ENCODE measurements around the gene SORBS2.

Gene SORBS2

DNA sequence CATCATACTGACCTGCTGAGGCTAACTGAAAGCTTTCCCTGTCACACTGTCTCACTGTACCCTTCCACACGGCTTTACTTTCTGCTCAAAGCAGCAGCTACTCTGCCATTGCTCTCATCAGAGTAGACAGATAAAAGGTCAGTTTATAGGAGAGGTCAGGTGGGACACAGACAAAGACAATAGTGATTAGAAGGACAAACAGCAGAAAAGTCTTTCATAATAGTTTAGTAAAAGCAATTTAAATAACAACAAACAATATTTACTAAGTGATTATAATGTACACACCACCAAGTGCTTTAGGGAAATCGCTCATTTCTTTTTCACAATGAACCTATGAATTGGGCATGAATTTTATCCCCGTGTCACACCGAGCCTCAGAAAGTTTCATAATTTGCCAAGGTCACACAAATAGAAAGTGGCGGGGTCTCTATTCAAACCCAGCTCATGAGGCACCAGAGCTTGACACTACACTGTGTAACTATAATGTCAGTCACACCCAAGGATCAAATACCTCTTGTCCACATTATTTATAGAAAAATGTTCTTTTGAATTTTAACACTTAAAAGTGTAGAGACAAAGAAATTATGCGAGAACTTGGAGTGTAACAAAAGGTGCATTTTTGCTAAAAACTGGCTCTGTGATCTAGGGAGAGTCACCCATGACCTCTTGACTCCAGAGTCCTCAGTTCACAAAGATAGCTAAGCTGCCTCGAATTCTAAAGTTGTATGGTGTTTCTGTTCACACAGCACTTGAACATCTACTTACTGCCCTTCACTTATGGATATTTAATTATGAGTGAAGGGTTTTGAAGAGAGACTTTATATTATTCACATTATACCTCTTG, 24.5 kb upstream of the SORBS2 start:
- DNase-seq (ENCODE audit: low read depth in 2 of 2, low spot score in 1 of 2): no peak

DNA sequence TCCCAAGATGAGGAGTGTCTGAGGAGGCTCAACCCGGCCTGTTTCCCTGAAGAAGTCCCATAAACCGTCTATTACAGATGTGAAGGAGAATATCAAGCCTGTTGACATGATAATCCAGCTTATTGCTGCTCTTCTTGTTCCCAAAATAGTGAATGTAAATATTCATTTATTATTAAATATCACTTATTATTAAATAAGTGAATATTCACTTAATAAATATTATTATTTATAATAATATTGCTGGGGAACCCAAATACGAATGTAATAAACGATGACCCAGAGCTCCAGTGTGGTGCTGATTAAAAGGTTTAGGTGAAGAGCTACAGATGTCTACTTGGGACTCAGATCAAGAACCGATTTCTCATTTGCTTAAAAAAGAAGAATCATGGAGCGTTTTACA, 23.8 kb upstream of the SORBS2 start:
- no peak for DNase-seq (ENCODE audit: low read depth in 2 of 2, low spot score in 1 of 2)

DNA sequence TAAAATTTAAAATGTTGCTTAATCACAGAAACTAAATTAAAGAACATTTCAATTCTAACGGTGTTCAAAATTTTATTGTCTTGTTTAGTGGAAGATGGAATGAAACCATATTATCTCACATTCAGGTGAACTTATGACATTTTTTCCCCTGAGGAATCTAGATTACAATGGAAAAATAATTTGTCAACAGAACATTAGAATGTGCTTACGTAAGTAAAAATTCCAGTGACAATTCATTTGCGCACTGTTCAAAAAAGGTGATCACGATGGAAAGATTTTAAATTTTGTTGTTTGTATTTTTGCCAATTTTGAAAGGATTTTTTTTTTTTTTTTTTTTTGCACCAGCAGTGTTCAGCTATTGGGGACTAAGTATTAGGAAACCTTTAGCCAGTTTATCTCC, 23.3 kb upstream of the SORBS2 start:
- no peak for DNase-seq (ENCODE audit: low read depth in 2 of 2, low spot score in 1 of 2)

DNA sequence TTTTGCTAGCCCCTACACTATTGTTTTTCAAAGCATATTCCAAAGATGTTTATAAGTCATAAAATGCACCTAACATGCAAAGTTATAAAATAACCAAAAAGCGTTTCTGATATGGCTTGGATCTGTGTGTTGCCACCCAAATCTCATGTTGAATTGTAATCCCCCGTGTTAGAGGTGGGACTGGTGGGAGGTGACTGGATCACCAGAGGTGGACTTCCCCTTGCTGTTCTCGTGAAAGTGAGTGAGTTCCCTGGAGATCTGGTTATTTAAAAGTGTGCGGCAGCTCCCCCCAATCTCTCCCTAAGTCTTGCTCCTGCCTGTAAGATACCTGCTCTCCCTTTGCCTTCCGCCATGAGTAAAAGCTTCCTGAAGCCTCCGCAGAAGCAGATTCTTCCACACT, 22.8 kb upstream of the SORBS2 start:
- no peak for DNase-seq (ENCODE audit: low read depth in 2 of 2, low spot score in 1 of 2)

- DNase-seq (ENCODE audit: low read depth in 2 of 2, low spot score in 1 of 2): no peak
These were observed 22.1 kb upstream of the SORBS2 start for GRCh38 chr4:185834088-185834487.

- no peak for DNase-seq (ENCODE audit: low read depth in 2 of 2, low spot score in 1 of 2)
These were observed 21.1 kb upstream of the SORBS2 start for GRCh38 chr4:185833055-185833598.

DNA sequence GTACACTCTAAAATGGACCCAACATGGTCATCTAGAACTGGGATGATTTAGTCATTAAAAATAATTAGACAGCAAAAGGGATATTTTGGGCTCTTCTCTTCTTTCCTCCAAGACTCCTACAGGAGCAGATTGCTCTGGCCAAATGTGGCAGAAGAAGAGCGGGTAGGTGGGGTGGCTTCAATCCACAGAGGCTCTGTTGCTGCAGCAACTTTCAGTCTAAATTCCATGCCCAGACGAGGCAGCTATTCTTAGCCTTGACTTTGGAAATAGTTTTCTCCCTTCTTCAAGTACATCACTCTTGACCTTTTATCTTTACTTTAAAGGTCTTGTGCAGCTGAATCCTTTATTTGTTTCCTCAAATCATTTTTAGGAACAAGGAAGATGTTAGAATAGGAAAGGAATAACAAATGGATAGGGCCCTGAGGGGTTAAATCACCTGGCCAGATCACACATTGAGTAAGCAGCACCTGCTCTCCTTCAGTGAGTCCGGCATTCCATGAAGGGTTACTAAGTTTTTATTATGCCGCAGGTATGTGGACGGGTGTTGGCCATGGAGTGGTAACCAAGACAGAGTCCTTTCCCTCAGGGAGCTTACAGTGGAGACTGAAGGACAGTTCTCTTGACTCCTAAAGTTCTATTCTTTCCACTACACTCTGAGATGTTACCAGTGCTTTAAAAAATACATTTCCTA, 19.3 kb upstream of the SORBS2 start:
- DNase-seq (ENCODE audit: low read depth in 2 of 2, low spot score in 1 of 2): no peak

DNA sequence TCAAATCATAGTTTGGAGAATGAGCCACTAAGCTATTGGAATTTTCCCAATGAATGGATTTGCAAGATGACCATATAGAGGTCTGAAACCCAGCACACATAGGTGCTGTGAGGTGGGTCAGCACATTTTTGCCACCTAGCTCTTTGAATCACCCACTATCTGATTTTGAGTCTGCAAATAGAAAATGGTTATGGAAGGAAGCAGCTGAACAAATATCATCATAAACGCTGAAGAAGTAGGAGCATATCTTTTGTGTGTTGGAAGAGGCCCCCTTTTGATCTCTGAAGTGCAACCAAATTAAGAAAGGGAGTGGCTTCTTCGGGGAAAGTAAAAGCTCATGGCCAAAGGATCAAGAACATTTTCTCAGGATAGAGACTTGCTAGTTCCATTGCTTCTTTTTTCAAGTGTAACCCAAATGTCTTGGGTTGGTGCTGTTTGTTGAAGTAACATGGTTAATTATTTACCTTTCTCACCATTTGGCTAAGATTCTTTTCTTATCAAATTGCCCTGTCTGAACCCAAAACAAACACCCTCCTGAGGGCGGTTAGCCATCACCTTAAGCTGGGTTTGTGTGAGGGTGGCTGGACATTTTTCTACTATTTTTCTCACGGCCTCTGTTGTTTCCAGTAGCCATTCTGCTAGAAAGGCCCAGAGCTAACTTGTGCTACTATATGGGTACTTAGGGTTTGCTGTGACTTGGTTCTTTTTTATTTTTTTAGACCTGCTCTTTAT, 18.4 kb upstream of the SORBS2 start:
- no peak for DNase-seq (ENCODE audit: low read depth in 2 of 2, low spot score in 1 of 2)

GRCh38 chr4:185826381-185826780, 14.4 kb upstream of the SORBS2 start:
- DNase-seq (ENCODE audit: low read depth in 2 of 2, low spot score in 1 of 2): no peak

DNA sequence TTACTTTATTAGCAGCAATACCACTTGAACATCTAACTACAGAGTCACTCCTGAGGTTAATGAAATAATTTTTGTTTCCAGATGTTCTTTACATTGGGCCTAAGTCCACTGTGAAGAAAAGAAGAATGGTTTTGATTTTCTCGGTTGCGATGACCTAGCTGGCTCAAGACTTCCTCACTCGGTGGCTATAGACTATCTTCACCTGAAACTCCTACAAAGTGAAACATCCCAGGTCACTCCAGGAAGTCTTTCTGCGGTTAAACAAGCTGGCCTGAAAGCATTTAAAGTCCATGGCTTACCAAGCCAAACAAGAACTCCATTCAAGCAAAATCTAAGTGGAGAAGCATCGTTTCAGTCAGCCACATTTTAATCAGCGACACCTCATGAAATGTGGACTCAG, 13.7 kb upstream of the SORBS2 start:
- DNase-seq (ENCODE audit: low read depth in 2 of 2, low spot score in 1 of 2): no peak

DNA sequence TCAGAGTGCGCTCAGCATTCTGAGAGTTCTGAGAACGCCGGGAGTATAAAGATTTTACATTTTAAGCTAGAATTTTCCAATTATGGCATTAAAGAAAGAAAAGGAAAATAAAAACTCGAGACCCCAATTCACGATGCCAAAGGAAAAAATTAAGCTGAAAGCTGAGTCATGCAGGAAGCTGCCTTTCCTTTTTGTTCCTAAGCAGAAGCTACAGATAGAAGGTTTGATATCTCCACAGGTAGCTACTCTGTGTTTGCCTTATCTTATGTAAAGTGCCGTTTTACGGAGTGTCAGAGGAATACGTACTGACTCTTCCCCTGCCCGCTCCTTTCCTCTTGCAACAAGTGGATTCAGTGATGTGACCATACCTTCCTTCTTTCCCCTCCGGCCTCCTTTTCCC, 10.8 kb upstream of the SORBS2 start:
- no peak for DNase-seq (ENCODE audit: low read depth in 2 of 2, low spot score in 1 of 2)

GRCh38 chr4:185821029-185821419, 9.0 kb upstream of the SORBS2 start:
- no peak for DNase-seq (ENCODE audit: low read depth in 2 of 2, low spot score in 1 of 2)

DNA sequence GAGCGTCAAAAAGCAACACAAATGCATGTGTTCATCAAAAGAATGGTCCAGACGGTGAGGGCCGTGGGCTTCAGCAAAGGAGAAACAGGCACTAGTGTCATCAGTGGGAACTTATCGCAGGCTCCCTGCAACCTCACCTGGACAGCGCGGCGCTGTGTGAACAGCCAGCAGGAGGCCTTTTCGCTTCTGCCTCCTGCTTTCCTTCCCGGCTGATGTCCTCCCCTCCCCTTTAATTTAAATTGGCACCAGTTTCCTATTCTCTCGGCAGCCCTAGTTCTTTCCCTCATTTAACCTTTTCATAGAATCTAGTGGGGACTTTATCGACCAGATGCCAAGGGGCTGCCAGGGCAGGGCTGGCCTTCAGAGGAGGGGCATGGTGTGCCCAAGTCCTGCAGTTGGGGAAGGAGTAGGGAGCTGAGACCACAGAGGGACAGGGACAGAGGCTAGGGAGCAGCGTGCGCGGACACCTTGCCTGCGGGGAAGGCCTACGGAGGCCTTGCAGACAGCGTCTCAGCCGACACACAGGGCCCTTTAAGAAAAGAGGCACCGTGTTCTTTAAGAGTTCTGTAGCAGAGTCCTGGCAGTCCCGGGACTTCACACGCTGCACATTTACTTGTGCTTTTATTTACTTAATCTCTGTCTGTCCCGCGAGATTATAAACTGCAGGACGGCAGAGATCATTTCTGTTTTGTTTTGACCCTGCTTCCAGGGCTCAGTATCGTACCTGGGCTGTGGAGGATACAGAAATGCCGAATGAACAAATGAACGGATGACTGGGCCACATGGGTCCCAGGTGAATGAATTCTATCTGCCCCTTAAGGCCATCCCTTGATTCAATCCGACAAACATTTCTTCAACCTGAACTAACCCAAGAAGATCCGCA, 8.4 kb upstream of the SORBS2 start:
- no peak for DNase-seq (ENCODE audit: low read depth in 2 of 2, low spot score in 1 of 2)

DNA sequence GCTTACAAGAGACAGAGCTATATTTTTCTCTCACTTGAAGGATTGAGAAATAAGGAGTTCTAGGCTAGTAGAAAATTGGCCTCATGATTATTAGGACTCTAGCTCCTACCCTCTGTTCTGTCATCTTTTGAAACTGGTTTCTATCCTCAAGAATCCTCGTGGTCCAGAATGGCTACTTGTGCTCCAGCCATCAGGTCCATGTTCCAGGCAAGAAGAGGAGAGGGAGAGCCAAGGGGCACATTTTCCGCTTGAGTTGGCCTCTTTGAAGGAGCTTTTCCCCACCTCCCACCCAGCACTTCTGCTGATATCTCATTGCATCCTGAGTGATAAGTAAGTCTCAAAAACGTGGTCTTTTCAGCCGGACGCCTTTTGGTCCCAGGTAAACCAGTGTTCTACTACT, 7.2 kb upstream of the SORBS2 start:
- no peak for DNase-seq (ENCODE audit: low read depth in 2 of 2, low spot score in 1 of 2)

- no peak for DNase-seq (ENCODE audit: low read depth in 2 of 2, low spot score in 1 of 2)
These were observed 5.4 kb upstream of the SORBS2 start for GRCh38 chr4:185817403-185817818.

DNA sequence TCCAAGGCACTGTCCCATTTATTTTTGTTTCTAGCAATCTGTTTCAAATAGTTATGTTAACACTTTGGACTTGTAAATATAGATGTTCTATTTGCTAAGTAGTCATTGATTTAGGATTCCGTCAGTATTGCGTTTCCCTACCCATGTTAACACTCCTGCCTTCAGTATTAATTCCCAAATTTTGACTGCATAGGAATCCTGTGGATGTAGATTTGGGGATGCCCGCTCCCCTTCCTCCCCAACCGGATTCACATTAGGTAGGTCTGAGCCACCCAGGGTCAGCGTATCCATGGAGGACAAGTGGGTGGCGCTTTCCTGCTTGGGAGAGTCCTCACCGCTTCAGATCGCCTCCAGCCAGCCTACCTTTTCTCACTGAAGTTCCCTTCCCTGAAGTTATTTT, 1.1 kb upstream of the SORBS2 start:
- DNase-seq (ENCODE audit: low read depth in 2 of 2, low spot score in 1 of 2): no peak

GRCh38 chr4:185810746-185811508, 1.1 kb downstream of the SORBS2 start:
- DNase-seq (ENCODE audit: low read depth in 2 of 2, low spot score in 1 of 2): no peak

- DNase-seq (ENCODE audit: low read depth in 2 of 2, low spot score in 1 of 2): no peak
These were observed 2.4 kb downstream of the SORBS2 start for GRCh38 chr4:185809533-185810071.

GRCh38 chr4:185809121-185809520, 2.9 kb downstream of the SORBS2 start:
- DNase-seq (ENCODE audit: low read depth in 2 of 2, low spot score in 1 of 2): no peak

GRCh38 chr4:185805979-185806378, 6.0 kb downstream of the SORBS2 start:
- no peak for DNase-seq (ENCODE audit: low read depth in 2 of 2, low spot score in 1 of 2)

All from stimulated activated CD8-positive, alpha-beta memory T cell treated with anti-CD3 and anti-CD28 coated beads, Interleukin-4, amount 100 ng/mL, for 4 hours (primary cell).